Activated CD8-positive, alpha-beta T cell treated with anti-CD3 and anti-CD28 coated beads for 36 hours (primary cell): ENCODE data around the gene VPS11. TPM values are rescaled to one million over a fixed set of nuclear protein-coding genes. Genes with fewer than 3 reads are reported as not detected.

Experiments
- ATAC-seq: fragments of 200-7000 bp; cut with Tn5 transposase; one replicate; pipeline ENCODE4 v1.10.0; 2021; ENCODE audit warnings: mild to moderate bottlenecking, moderate library complexity
- CTCF ChIA-PET: fragments of 350-600 bp; sonication (Branson Sonifier 250); formaldehyde crosslinking; loops from one replicate; lab custom pipeline; 2021; ENCODE audit warnings: antibody characterized with exemption; lab: Charles Lee
- POLR2A ChIA-PET: fragments of 350-600 bp; sonication (Branson Sonifier 250); formaldehyde crosslinking; loops from one replicate; lab custom pipeline; 2021; ENCODE audit warnings: antibody characterized with exemption; lab: Charles Lee
- DNase-seq: peaks from one replicate; pipeline ENCODE4 v3.0.0-alpha.2; 2020
- H3K27ac Mint-ChIP-seq: one replicate; pipeline ENCODE4 v1.8.0; 2021; ENCODE audit warnings: mild to moderate bottlenecking, mixed read lengths
- H3K27me3 Mint-ChIP-seq: one replicate; pipeline ENCODE4 v1.8.0; 2021; ENCODE audit warnings: mixed read lengths
- H3K36me3 Mint-ChIP-seq: one replicate; pipeline ENCODE4 v1.8.0; 2021; ENCODE audit warnings: low read depth, mixed read lengths
- H3K4me1 Mint-ChIP-seq: one replicate; pipeline ENCODE4 v1.8.0; 2021; ENCODE audit warnings: low read depth, mixed read lengths
- H3K4me3 Mint-ChIP-seq: one replicate; pipeline ENCODE4 v1.8.0; 2021; ENCODE audit warnings: mild to moderate bottlenecking, moderate library complexity, mixed read lengths
- H3K9me3 Mint-ChIP-seq: one replicate; pipeline ENCODE4 v1.8.0; 2021; ENCODE audit warnings: mixed read lengths
- CTCF ChIP-seq: fragments of 200-600 bp; IDR thresholded peaks from one replicate; pipeline ENCODE4 v1.8.0; 2022; ENCODE audit warnings: antibody characterized with exemption, mild to moderate bottlenecking
- intact Hi-C: fragments of 100-400 bp; cut with micrococcal nuclease; formaldehyde crosslinking; loops from one replicate; pipeline ENCODE4 v1.10.0; 2022
- total RNA-seq, 2 experiments: library from RNA; stranded (reverse); gene quantifications; one replicate each; pipeline ENCODE4 v1.2.3, GENCODE V29; 2021

The VPS11 gene
- total RNA-seq, 2 experiments from 2014 or later, result 17.1 to 17.2 TPM

GRCh38 chr11:119110439-119110838 lies 42.8 kb downstream of the VPS11 start:
- ChIA-PET CTCF (interaction anchor here (1.0 to 1.3 kb wide), 2 partner anchors 8 to 12 kb away, joined by 4 to 5 read pairs; no protein-coding TSS in a partner anchor), POLR2A (interaction anchor here (0.9 to 9.7 kb wide), 4 partner anchors 11 to 113 kb away, joined by 3 to 107 read pairs (median 26); partner anchors contain the start of genes HINFP and HYOU1)
- Mint-ChIP-seq H3K9me3 (no peaks in the 10 kb centered on the region), H3K4me3 (no peak overlapping the region), H3K4me1 (peaks cover 45% of the 10 kb centered on the region), H3K27ac (peak overlapping the region; percentile 16), H3K27me3 (no peaks in the 10 kb centered on the region), H3K36me3 (peaks cover 26% of the 10 kb centered on the region)
- TF ChIP-seq CTCF, result no peak
- DNase-seq, result no peak
- intact Hi-C loops, result no loop called here
- no peak for ATAC-seq

- Mint-ChIP-seq H3K27ac (peak overlapping the region; percentile 0), H3K4me3 (no peak overlapping the region), H3K9me3 (no peaks in the 10 kb centered on the region), H3K27me3 (no peaks in the 10 kb centered on the region), H3K4me1 (peaks cover 47% of the 10 kb centered on the region), H3K36me3 (peaks cover 32% of the 10 kb centered on the region)
- ChIA-PET POLR2A (interaction anchor here (1.0 to 9.7 kb wide), 5 partner anchors 9 to 29 kb away, joined by 3 to 107 read pairs (median 4); partner anchors contain the start of gene HINFP), CTCF (interaction anchor here (0.8 kb wide), 2 partner anchors 229 to 269 kb away, joined by 3 read pairs; no protein-coding TSS in a partner anchor)
- TF ChIP-seq CTCF, result no peak
- no peak for ATAC-seq
- intact Hi-C loops, result no loop called here
- no peak for DNase-seq
Observed at GRCh38 chr11:119111361-119111925, 43.8 kb downstream of the VPS11 start.

GRCh38 chr11:119112314-119113020 lies 44.8 kb downstream of the VPS11 start:
- TF ChIP-seq CTCF, result no peak
- intact Hi-C loops, result no loop called here
- Mint-ChIP-seq H3K27ac (peak overlapping the region; percentile 56), H3K36me3 (peaks cover 41% of the 10 kb centered on the region), H3K27me3 (no peaks in the 10 kb centered on the region), H3K4me3 (no peak overlapping the region), H3K4me1 (peaks cover 42% of the 10 kb centered on the region), H3K9me3 (no peaks in the 10 kb centered on the region)
- POLR2A ChIA-PET, result interaction anchor here (1.1 to 9.7 kb wide), 5 partner anchors 9 to 115 kb away, joined by 4 to 107 read pairs (median 6); partner anchors contain the start of genes CENATAC and HINFP
- ATAC-seq, result no peak
- DNase-seq, result no peak
- CTCF ChIA-PET, result interaction anchor here (0.8 kb wide), 1 partner anchor 268 kb away, joined by 3 read pairs; no protein-coding TSS in a partner anchor

GRCh38 chr11:119113716-119114115 lies 46.1 kb downstream of the VPS11 start:
- no peak for DNase-seq
- Mint-ChIP-seq H3K36me3 (peaks cover 45% of the 10 kb centered on the region), H3K9me3 (no peaks in the 10 kb centered on the region), H3K4me1 (peaks cover 39% of the 10 kb centered on the region), H3K4me3 (no peak overlapping the region), H3K27ac (peak overlapping the region; percentile 56), H3K27me3 (no peaks in the 10 kb centered on the region)
- intact Hi-C loops, result no loop called here
- ChIA-PET POLR2A (interaction anchor here (0.8 kb wide), 1 partner anchor 65 kb away, joined by 3 read pairs; no protein-coding TSS in a partner anchor), CTCF (no interaction called here)
- no peak for ATAC-seq
- no peak for TF ChIP-seq CTCF
